Adrenal gland (tissue), 5 donors: ENCODE results near the gene THRA.

ENCODE experiments used
- CTCF ChIP-seq, 6 experiments: fragments of 450-650 bp in 4 of 6; fragments of 200-600 bp in 2 of 6; sonication (generic) in 1 of 6; IDR thresholded peaks; 1 replicate in 5 of 6; 2 replicates in 1 of 6; pipeline versions ENCODE4 v1.5.1 to v1.8.0; 2016 to 2021; ENCODE audit warnings: antibody characterized with exemption in 6 of 6, mild to moderate bottlenecking in 2 of 6, moderate library complexity in 1 of 6
- POLR2A ChIP-seq, 2 donors: fragments of 450-650 bp; IDR thresholded peaks; one replicate each; pipeline ENCODE4 v1.6.1; 2017; ENCODE audit warnings: antibody characterized with exemption in 2 of 2, mild to moderate bottlenecking in 2 of 2, moderate library complexity in 1 of 2
- donor health status: DM: no; HTN: no; CAD: no.

GRCh38 chr17:40070709-40071312, 8.0 kb downstream of the THRA start:
- TF ChIP-seq CTCF (IDR thresholded peaks at IDR 0.05) (no peak), POLR2A (IDR thresholded peaks at IDR 0.05) (no peak)
